HG03280 (cell line): ENCODE measurements around the gene TIMELESS.
"Not testable (repeated sequence)": the region's sequence is repeated elsewhere in the genome, so short reads cannot be mapped to it uniquely, and the experiment has no call there.

ENCODE experiments used
- ATAC-seq: cut with Tn5 transposase; IDR thresholded peaks from one replicate; pipeline ENCODE4 v1.9.1; 2021; ENCODE audit warnings: mild to moderate bottlenecking, moderate library complexity; ENCODE audit not compliant: unreplicated experiment

The TIMELESS gene

DNA sequence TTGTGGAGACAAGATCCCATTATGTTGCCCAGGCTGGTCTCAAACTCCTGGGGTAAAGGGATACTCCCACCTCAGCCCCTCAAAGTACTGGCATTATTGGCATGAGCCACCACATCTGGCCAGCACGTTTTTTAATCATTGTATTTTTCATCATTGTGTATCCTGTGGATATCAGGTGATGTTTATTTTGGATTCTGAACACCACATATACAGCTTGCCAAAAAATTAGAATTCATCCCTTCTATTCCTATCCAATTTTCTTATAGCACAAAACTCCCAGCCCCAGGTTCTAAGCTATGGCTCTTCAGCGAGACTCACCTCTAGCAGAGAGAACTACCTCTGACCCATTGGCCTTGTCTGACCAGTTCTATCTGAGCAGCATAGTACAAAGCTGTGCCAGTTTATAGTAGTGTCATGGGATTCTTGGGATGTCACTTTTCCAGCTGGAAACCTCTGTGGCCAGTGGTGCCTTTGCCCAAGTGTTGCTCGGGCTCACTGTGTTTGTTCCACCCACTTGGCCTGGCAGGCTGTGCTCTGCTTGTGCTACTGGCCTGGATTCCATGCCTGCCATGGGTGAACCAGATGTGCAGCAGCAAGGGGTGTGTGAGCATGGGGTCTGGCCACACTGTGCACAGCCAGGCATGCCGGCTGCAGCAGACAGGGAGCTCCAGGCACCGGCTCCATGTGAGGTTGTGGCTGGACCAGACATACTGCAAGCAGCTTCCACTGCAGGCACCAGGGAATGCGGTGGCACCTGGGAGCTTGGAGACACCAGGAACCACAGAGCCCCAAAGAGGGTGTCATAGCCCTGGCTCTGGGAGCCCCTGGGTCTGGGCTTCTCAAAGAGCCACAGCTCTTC, 37.2 kb downstream of the TIMELESS start:
- no peak for ATAC-seq

DNA sequence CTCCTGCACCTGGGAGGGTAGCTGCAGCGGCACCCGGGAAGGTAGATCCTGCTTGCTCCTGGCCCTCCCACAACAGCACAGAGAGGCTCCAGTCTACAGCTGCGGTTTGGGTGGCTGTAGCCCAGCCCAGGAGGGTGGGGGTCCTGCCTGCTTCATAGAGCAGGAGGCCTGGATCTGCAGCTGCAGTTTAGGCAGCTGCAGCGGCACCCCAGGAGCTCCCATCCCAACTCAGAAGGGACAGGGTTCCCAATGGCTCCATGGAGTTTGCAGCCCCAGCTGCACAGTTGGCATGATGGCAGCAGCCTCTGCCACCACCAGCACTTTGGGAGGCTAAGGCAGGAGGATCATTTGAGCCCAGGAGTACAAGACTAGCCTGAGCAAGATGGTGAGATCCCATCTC, 38.5 kb downstream of the TIMELESS start:
- ATAC-seq, result no peak

GRCh38 chr12:56408799-56409417, 40.3 kb downstream of the TIMELESS start:
- no peak for ATAC-seq

GRCh38 chr12:56404227-56404626, 45.0 kb downstream of the TIMELESS start:
- ATAC-seq, result not testable (repeated sequence)

DNA sequence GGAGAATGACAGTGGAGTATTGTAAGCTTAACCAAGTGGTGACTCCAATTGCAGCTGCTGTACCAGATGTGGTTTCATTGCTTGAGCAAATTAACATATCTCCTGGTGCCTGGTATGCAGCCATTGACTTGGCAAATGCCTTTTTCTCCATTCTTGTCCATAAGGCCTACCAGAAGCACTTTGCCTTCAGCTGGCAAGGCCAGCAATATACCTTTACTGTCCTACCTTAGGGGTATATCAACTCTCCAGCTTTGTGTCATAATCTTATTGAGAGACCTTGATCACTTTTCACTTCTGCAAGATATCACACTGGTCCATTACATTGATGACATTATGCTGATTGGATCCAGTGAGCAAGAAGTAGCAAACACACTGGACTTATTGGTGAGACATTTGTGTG, 47.6 kb downstream of the TIMELESS start:
- ATAC-seq, result not testable (repeated sequence)

DNA sequence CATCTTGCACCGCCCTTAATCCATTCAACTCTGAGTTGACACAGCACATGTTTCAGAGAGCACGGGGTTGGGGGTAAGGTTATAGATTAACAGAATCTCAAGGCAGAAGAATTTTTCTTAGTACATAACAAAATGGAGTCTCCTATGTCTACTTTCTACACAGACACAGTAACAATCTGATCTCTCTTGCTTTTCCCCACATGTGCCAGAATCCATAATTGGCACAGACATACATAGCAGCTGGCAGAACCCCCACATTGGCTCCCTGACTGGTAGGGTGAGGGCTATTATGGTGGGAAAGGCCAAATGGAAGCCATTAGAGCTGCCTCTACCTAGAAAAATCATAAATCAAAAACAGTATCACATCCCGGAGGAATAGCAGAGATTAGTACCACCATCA, 48.1 kb downstream of the TIMELESS start:
- not testable (repeated sequence) for ATAC-seq

- not testable (repeated sequence) for ATAC-seq
These were observed 49.8 kb downstream of the TIMELESS start for GRCh38 chr12:56399466-56399865.

- ATAC-seq, result no peak
These were observed 50.9 kb downstream of the TIMELESS start for GRCh38 chr12:56398324-56398723.

GRCh38 chr12:56392331-56392730, 56.9 kb downstream of the TIMELESS start:
- no peak for ATAC-seq

- ATAC-seq, result no peak
These were observed 57.5 kb downstream of the TIMELESS start for GRCh38 chr12:56391721-56392120.

GRCh38 chr12:56389412-56389811, 59.8 kb downstream of the TIMELESS start:
- no peak for ATAC-seq

DNA sequence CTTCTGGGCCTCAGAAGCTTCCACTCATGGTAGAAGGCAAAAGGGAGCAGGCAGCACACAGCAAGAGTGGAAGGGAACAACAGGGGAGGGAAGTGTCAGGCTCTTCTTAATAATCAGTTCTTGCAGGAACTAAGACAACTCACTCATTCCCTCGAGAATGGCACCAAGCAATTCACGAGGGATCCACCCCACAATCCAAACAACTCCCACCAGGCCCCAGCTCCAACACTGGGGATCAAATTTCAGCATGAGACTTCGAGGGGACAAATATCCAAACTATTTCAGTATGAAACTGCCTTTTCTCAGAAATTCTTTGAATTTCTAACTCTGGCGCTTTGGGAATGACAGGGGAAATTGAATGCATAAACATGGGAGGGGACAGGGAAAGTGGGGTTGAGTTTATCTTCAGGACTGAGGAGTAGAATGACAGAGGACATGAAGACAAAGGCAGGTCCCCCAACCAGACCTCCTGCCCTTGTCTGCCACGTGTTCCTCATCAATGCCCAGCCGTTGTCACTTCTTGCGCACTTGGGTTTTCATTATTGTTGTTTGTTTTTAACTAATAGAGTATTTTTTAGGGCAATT, 62.0 kb downstream of the TIMELESS start:
- ATAC-seq, result no peak

- no peak for ATAC-seq
These were observed 63.4 kb downstream of the TIMELESS start for GRCh38 chr12:56385873-56386272.

DNA sequence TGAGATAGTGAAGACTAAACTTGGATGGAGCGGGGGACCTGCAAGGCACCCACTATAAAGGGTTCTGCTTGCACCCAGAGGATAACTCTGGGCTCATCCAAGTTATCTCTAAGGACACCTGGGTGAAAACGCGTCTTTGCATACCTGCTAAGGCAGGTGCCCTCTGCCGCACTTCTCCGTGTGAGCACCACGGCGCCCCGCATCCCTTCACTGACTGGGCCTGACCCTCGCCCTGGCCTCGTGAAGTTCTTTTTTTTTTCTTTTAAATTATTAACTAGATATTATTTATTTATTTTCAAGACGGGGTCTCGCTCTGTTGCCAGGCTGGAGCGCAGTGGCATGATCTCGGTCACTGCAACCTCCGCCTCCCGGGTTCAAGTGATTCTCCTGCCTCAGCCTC, 66.6 kb downstream of the TIMELESS start:
- ATAC-seq, result no peak

- ATAC-seq, result no peak
These were observed 71.3 kb downstream of the TIMELESS start for GRCh38 chr12:56377989-56378316.

GRCh38 chr12:56377310-56377988, 71.8 kb downstream of the TIMELESS start:
- ATAC-seq, result no peak

DNA sequence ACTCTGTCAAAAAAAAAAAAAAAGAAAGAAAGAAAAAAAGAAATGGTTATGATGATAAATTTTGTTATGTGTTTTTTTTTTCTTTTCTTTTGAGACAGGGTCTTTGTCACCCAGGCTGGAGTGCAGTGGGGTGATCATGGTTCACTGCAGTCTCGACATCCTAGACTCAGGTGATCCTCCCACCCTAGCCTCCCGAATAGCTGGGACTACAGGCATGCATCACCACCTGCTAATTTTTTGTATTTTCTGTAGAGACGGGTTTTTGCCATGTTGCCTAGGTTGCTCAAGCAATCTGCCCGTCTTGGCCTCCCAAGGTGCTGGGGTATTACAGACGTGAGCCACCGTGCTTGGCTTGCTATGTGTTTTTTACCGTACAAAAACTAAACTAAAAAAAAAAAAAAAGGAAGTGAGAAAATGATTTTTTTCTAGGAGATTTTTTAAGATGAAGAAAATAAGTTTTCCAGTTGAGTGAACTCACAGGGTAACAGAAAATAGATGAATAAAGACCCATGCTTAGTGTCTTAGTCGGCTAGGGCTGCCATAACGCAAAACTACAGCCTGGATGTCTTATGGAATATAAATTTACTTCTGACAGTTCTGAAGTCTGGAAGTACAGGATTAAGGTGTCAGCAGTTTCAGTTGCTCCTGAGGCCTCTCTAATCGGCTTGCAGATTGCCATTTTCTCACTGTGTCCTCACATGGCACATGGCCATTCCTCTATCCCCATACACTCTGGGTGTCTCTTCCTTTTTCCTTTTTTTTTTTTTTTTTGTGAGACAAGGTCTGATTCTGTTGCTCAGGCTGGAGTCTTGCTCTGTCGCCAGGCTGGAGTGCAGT, 73.4 kb downstream of the TIMELESS start:
- peak; percentile 71 for ATAC-seq

DNA sequence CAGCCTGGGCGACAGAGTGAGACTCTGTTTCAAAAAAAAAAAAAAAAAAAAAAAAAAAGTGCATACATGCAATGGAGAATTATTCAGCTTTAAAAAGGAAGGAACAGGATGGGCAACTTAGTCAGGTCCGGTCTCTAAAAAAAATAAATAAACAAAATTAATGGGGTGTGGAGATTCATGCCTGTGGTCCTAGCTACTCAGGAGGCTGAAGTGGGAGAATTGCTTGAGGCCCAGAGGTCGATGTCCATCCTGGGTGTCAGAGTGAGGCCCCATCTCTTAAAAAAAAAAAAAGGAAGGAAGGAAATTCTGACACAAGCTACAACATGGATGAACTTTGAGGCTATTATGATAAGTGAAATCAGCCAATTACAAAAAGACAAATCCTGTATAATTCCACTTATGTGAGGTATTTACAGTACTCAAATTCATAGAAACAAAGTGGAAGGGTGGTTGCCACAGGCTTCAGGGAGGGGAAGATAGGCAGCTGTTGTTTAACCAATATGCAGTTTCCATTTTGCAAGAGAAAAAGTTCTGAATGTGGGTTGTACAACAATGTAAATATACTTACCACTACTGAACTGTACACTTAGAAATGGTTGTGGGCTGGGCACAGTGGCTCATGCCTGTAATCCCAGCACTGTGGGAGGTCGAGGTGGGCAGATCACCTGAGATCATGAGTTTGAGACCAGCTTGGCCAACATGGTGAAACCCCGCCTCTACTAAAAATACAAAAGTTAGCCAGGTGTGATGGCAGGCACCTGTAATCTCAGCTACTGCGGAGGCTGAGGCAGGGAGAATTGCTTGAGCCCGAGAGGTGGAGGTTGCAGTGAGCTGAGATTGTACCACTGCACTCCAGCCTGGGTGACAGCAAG, 74.3 kb downstream of the TIMELESS start:
- ATAC-seq, result peak; percentile 35

DNA sequence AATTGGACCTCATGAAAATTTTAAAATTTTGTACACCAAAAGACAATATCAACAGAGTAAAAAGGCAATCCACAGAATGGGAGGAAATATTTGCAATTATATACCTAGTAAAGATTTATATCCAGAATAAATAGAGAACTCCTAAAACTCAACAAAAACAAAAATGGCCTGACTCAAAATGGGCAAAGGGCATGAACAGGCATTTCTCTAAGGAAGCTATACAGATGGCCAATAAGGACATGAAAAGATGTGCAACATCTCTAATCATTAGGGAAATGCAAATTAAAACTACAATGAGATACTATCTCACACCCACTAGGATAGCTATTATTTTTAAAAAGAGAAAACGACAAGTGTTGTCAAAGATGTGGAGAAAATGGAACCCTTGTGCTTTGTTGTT, 75.7 kb downstream of the TIMELESS start:
- no peak for ATAC-seq

GRCh38 chr12:56366948-56367347, 82.3 kb downstream of the TIMELESS start:
- ATAC-seq, result no peak
